Hair follicle dermal papilla cell (primary cell): ENCODE results near the gene PRMT7. TPM values are rescaled to one million over a fixed set of nuclear protein-coding genes. Genes with fewer than 3 reads are reported as not detected.

Source experiments
- small RNA-seq: library from RNA; depleted of rRNA; stranded (forward); fragments of <200 nt; gene quantifications from one replicate; pipeline ENCODE3, GENCODE V24; 2012
- total RNA-seq: library from RNA; depleted of rRNA; stranded (reverse); fragments of >200 nt; gene quantifications from 2 replicates; pipeline ENCODE4 v1.2.3, GENCODE V29; 2012

PRMT7 gene, protein sequence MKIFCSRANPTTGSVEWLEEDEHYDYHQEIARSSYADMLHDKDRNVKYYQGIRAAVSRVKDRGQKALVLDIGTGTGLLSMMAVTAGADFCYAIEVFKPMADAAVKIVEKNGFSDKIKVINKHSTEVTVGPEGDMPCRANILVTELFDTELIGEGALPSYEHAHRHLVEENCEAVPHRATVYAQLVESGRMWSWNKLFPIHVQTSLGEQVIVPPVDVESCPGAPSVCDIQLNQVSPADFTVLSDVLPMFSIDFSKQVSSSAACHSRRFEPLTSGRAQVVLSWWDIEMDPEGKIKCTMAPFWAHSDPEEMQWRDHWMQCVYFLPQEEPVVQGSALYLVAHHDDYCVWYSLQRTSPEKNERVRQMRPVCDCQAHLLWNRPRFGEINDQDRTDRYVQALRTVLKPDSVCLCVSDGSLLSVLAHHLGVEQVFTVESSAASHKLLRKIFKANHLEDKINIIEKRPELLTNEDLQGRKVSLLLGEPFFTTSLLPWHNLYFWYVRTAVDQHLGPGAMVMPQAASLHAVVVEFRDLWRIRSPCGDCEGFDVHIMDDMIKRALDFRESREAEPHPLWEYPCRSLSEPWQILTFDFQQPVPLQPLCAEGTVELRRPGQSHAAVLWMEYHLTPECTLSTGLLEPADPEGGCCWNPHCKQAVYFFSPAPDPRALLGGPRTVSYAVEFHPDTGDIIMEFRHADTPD
- total RNA-seq: 42.4 and 43.2 TPM in 2 replicates

GRCh38 chr16:68310774-68311511 lies at the start of gene PRMT7, which contains the start of gene SLC7A6OS:
PRMT7 (plus strand) TSS chr16:68311019; CDS start chr16:68315980, 4,961 bp downstream.
SLC7A6OS (minus strand) TSS chr16:68310946; CDS start chr16:68310926, 20 bp downstream.

GRCh38 chr16:68264128-68265077 lies 46.4 kb upstream of the PRMT7 start, which contains the start of gene SLC7A6:
SLC7A6 (plus strand) TSS chr16:68264526; CDS start chr16:68274727, 10,201 bp downstream.

Small RNA genes within 50 kb of the gene (small RNA-seq; reads per million reads assigned to genes)
- gene RNU4-30P (0.22 reads per million), gene RNU6-1262P (not detected)

Other genes starting within 250 kb of the PRMT7 start
- gene NFATC3, start 225.6 kb upstream of the PRMT7 start, total RNA-seq: 33.8 and 40.6 TPM in 2 replicates
- 0.12 and 0.16 TPM in 2 replicates for gene ESRP2, start 74.9 kb upstream of the PRMT7 start, total RNA-seq
- 21.7 and 27.8 TPM in 2 replicates for gene PLA2G15, start 65.6 kb upstream of the PRMT7 start, total RNA-seq
- 25.1 and 39.6 TPM in 2 replicates for gene SLC7A6, start 46.5 kb upstream of the PRMT7 start, total RNA-seq
- 14.8 and 15.3 TPM in 2 replicates for gene SLC7A6OS, start 73 bp upstream of the PRMT7 start, total RNA-seq
- gene SMPD3, start 137.5 kb downstream of the PRMT7 start, total RNA-seq: 0.24 and 0.49 TPM in 2 replicates
- gene ZFP90, start 228.3 kb downstream of the PRMT7 start, total RNA-seq: 37.5 and 46.5 TPM in 2 replicates